H9 (cell line): ENCODE measurements around the gene TRAF2. TPM values are rescaled to one million over a fixed set of nuclear protein-coding genes. Genes with fewer than 3 reads are reported as not detected.

Source experiments
- DNase-seq: peaks from one replicate; pipeline ENCODE4 v3.0.0-alpha.2; 2017
- H2AFZ ChIP-seq: one replicate; pipeline ENCODE4 v1.6.1; 2013; ENCODE audit warnings: mild to moderate bottlenecking, low read length, control low read depth, moderate library complexity
- H2AK5ac ChIP-seq: 2 replicates; pipeline ENCODE4 v1.6.1; 2013; ENCODE audit warnings: low read length, control low read depth, mixed read lengths; ENCODE audit not compliant: insufficient read length
- H2BK120ac ChIP-seq: one replicate; pipeline ENCODE4 v1.6.1; 2013; ENCODE audit warnings: low read depth, mild to moderate bottlenecking, low read length, control low read depth, inconsistent platforms; ENCODE audit not compliant: poor library complexity, severe bottlenecking
- H2BK12ac ChIP-seq: 2 replicates; pipeline ENCODE4 v1.6.1; 2013; ENCODE audit warnings: low read length, control low read depth, mixed read lengths, low read depth; ENCODE audit not compliant: insufficient read length
- H2BK15ac ChIP-seq: 2 replicates; pipeline ENCODE4 v1.6.1; 2013; ENCODE audit warnings: low read depth, low read length, control low read depth
- H2BK20ac ChIP-seq: one replicate; pipeline ENCODE4 v1.6.1; 2013; ENCODE audit warnings: low read depth, mild to moderate bottlenecking, low read length, control low read depth, inconsistent platforms; ENCODE audit not compliant: poor library complexity, severe bottlenecking
- H2BK5ac ChIP-seq: 2 replicates; pipeline ENCODE4 v1.6.1; 2013; ENCODE audit warnings: low read length, control low read depth, mixed read lengths; ENCODE audit not compliant: insufficient read length
- H3K14ac ChIP-seq: 2 replicates; pipeline ENCODE4 v1.6.1; 2013; ENCODE audit warnings: low read length, control low read depth; ENCODE audit not compliant: insufficient read depth
- H3K18ac ChIP-seq: 2 replicates; pipeline ENCODE4 v1.6.1; 2013; ENCODE audit warnings: low read depth, mild to moderate bottlenecking, mixed read lengths, low read length, control low read depth; ENCODE audit not compliant: insufficient read length
- H3K23ac ChIP-seq: 2 replicates; pipeline ENCODE4 v1.6.1; 2013; ENCODE audit warnings: low read length, control low read depth, mixed read lengths, low read depth; ENCODE audit not compliant: insufficient read length
- H3K23me2 ChIP-seq: 2 replicates; pipeline ENCODE4 v1.6.1; 2013; ENCODE audit warnings: low read depth, mild to moderate bottlenecking, mixed read lengths, low read length, control low read depth; ENCODE audit not compliant: insufficient read length, poor library complexity, severe bottlenecking
- H3K27ac ChIP-seq: 2 replicates; pipeline ENCODE4 v1.5.1; 2013; ENCODE audit warnings: low read length, control low read depth, mixed read lengths, low read depth; ENCODE audit not compliant: insufficient read length
- H3K27me3 ChIP-seq: 2 replicates; pipeline ENCODE4 v1.6.1; 2013; ENCODE audit warnings: low read length, control low read depth, inconsistent platforms; ENCODE audit not compliant: insufficient read depth
- H3K4ac ChIP-seq: 2 replicates; pipeline ENCODE4 v1.6.1; 2013; ENCODE audit warnings: low read depth, mild to moderate bottlenecking, control low read depth, inconsistent platforms, low read length, moderate library complexity
- H3K4me1 ChIP-seq: 2 replicates; pipeline ENCODE4 v1.6.1; 2013; ENCODE audit warnings: low read length, control low read depth, inconsistent platforms; ENCODE audit not compliant: insufficient read depth
- H3K4me2 ChIP-seq: 2 replicates; pipeline ENCODE4 v1.6.1; 2013; ENCODE audit warnings: low read length, control low read depth, mixed read lengths; ENCODE audit not compliant: insufficient read length, insufficient read depth
- H3K56ac ChIP-seq: 2 replicates; pipeline ENCODE4 v1.6.1; 2013; ENCODE audit warnings: low read depth, mild to moderate bottlenecking, mixed read lengths, low read length, control low read depth; ENCODE audit not compliant: insufficient read length
- H3K79me1 ChIP-seq: 2 replicates; pipeline ENCODE4 v1.6.1; 2013; ENCODE audit warnings: low read depth, mild to moderate bottlenecking, moderate library complexity, low read length, control low read depth, inconsistent platforms; ENCODE audit not compliant: insufficient read depth, poor library complexity, severe bottlenecking
- H3K79me2 ChIP-seq: 2 replicates; pipeline ENCODE4 v1.6.1; 2013; ENCODE audit warnings: low read length, control low read depth, inconsistent platforms; ENCODE audit not compliant: insufficient read depth
- H3K9ac ChIP-seq: 2 replicates; pipeline ENCODE4 v1.6.1; 2013; ENCODE audit warnings: low read length, control low read depth, mixed read lengths; ENCODE audit not compliant: insufficient read length; ENCODE audit errors: extremely low read depth
- H3K9me3 ChIP-seq: one replicate; pipeline ENCODE4 v1.6.1; 2013; ENCODE audit warnings: low read depth, low read length, inconsistent platforms; ENCODE audit not compliant: control insufficient read depth
- H3T11ph ChIP-seq: one replicate; pipeline ENCODE4 v1.6.1; 2013; ENCODE audit warnings: mild to moderate bottlenecking, low read length, control low read depth, inconsistent platforms
- H4K20me1 ChIP-seq: one replicate; pipeline ENCODE4 v1.6.1; 2013; ENCODE audit not compliant: control insufficient read depth, insufficient read length, insufficient read depth
- H4K5ac ChIP-seq: 2 replicates; pipeline ENCODE4 v1.6.1; 2013; ENCODE audit warnings: low read depth, mild to moderate bottlenecking, mixed read lengths, low read length, control low read depth; ENCODE audit not compliant: insufficient read length
- H4K8ac ChIP-seq: replicated peaks from 2 replicates; pipeline ENCODE4 v1.6.1; 2013; ENCODE audit warnings: low read length, control low read depth, mixed read lengths, low read depth; ENCODE audit not compliant: insufficient read length
- H4K91ac ChIP-seq: 2 replicates; pipeline ENCODE4 v1.6.1; 2013; ENCODE audit warnings: low read depth, mild to moderate bottlenecking, moderate library complexity, mixed read lengths, low read length, control low read depth; ENCODE audit not compliant: insufficient read length
- H3K27ac Mint-ChIP-seq, 3 experiments: 2 replicates in 2 of 3; 3 replicates in 1 of 3; pipeline ENCODE4 v1.8.0; 2020 to 2021; ENCODE audit warnings: mixed read lengths in 3 of 3, mild to moderate bottlenecking in 1 of 3, moderate library complexity in 1 of 3
- H3K27me3 Mint-ChIP-seq: 2 replicates; pipeline ENCODE4 v1.8.0; 2021; ENCODE audit warnings: low read depth, mild to moderate bottlenecking, moderate library complexity, mixed read lengths
- H3K36me3 Mint-ChIP-seq, 3 experiments: 2 replicates in 2 of 3; 3 replicates in 1 of 3; pipeline ENCODE4 v1.8.0; 2020 to 2021; ENCODE audit warnings: low read depth in 3 of 3, mixed read lengths in 3 of 3; ENCODE audit not compliant: insufficient read depth in 1 of 3
- H3K4me1 Mint-ChIP-seq, 2 experiments: 2 replicates each; pipeline ENCODE4 v1.8.0; 2020; ENCODE audit warnings: mixed read lengths in 2 of 2
- H3K4me3 Mint-ChIP-seq, 2 experiments: 2 replicates in 1 of 2; 3 replicates in 1 of 2; pipeline ENCODE4 v1.8.0; 2020 to 2021; ENCODE audit warnings: mild to moderate bottlenecking in 2 of 2, mixed read lengths in 2 of 2, moderate library complexity in 1 of 2
- H3K9me3 Mint-ChIP-seq, 2 experiments: 2 replicates in 1 of 2; 3 replicates in 1 of 2; pipeline ENCODE4 v1.8.0; 2020; ENCODE audit warnings: mild to moderate bottlenecking in 2 of 2, mixed read lengths in 2 of 2, moderate library complexity in 1 of 2
- CTCF ChIP-seq: fragments of 200-600 bp; sonication (generic); conservative IDR thresholded peaks from 3 replicates; pipeline ENCODE4 v1.8.0; 2021; ENCODE audit warnings: antibody characterized with exemption, mild to moderate bottlenecking
- WGBS: extraction: QIAGEN DNeasy Blood & Tissue Kit; methylation state at CpG from one replicate; pipeline ENCODE4 v1.1.7; 2013; ENCODE audit warnings: missing lambda C conversion rate, low lambda C conversion rate, mixed read lengths; ENCODE audit not compliant: insufficient read length; ENCODE audit errors: extremely low coverage; 5-methylcytosine and 5-hydroxymethylcytosine counted together
- total RNA-seq: library from RNA; stranded (reverse); gene quantifications from 2 replicates; pipeline ENCODE4 v1.2.1, GENCODE V29; 2021

The TRAF2 gene
- total RNA-seq, 1 experiment from 2014 or later, result 48.8 TPM

DNA sequence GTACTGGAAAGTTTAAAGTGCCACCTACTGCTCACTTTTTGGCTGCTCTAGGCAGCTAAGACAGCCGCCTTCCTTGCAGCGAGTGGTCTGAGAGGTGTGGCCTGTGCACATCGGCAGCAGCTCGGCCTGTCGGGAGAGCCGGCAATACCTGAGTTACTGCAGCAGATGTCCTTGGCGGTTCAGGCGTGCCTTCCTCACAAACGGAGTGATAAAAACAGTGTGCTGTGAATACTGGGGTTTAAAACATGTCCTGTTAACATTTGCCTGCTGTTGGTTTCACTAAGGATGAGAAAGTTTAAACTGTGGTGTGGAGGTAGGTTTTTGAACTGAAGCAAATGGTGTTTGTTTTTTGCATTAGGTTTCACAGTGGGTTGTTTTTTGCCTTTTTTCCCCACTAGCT lies 12.9 kb downstream of the TRAF2 start:
- no peak overlapping the region for H2BK12ac ChIP-seq
- H3K79me1 ChIP-seq, result peaks cover 6% of the 10 kb centered on the region
- H3K9me3 ChIP-seq, result no peaks in the 10 kb centered on the region
- H3K4me1 ChIP-seq, result no peaks in the 10 kb centered on the region
- no peak overlapping the region for H2BK15ac ChIP-seq
- H3K4me2 ChIP-seq, result no peak overlapping the region
- no peaks in the 10 kb centered on the region; the same call in 1 of the 2 replicates for H3K79me2 ChIP-seq
- Mint-ChIP-seq H3K4me3 (no peak overlapping the region), H3K27ac (peak overlapping the region in 1 of 3 experiments; percentile 16; a peak in 1 of 7 replicates), H3K36me3 (peaks cover 36 to 65% (median 55%) of the 10 kb centered on the region in 3 experiments), H3K9me3 (no peaks in the 10 kb centered on the region), H3K27me3 (no peaks in the 10 kb centered on the region; the same call in 1 of the 2 replicates), H3K4me1 (peaks cover 5 to 12% of the 10 kb centered on the region in 2 experiments; a peak in 3 of 4 replicates)
- no CpG with 5 or more reads among the region's 9 CpGs for WGBS
- no peak overlapping the region for H3K4ac ChIP-seq
- H3K18ac ChIP-seq, result no peak overlapping the region
- H2BK120ac ChIP-seq, result no peak overlapping the region
- H4K8ac ChIP-seq, result no peak overlapping the region
- H2BK20ac ChIP-seq, result no peak overlapping the region
- TF ChIP-seq CTCF, result no peak
- H4K5ac ChIP-seq, result no peak overlapping the region
- H3K9ac ChIP-seq, result no peak overlapping the region
- no peaks in the 10 kb centered on the region for H4K20me1 ChIP-seq
- H2BK5ac ChIP-seq, result no peak overlapping the region
- no peak overlapping the region for H3T11ph ChIP-seq
- no peak overlapping the region for H3K23ac ChIP-seq
- H3K27ac ChIP-seq, result no peak overlapping the region
- no peak overlapping the region for H2AFZ ChIP-seq
- H3K56ac ChIP-seq, result no peak overlapping the region
- H4K91ac ChIP-seq, result no peak overlapping the region
- H2AK5ac ChIP-seq, result no peak overlapping the region
- no peaks in the 10 kb centered on the region for H3K23me2 ChIP-seq
- DNase-seq, result no peak
- no peak overlapping the region for H3K14ac ChIP-seq
- H3K27me3 ChIP-seq, result no peaks in the 10 kb centered on the region
